Suppressor macrophage treated with lipopolysaccharide for 4 hours (primary cell): ENCODE data around the gene MYL1.

Experiments
- DNase-seq: peaks from one replicate; pipeline ENCODE4 v3.0.0-alpha.2; 2020

Gene MYL1

DNA sequence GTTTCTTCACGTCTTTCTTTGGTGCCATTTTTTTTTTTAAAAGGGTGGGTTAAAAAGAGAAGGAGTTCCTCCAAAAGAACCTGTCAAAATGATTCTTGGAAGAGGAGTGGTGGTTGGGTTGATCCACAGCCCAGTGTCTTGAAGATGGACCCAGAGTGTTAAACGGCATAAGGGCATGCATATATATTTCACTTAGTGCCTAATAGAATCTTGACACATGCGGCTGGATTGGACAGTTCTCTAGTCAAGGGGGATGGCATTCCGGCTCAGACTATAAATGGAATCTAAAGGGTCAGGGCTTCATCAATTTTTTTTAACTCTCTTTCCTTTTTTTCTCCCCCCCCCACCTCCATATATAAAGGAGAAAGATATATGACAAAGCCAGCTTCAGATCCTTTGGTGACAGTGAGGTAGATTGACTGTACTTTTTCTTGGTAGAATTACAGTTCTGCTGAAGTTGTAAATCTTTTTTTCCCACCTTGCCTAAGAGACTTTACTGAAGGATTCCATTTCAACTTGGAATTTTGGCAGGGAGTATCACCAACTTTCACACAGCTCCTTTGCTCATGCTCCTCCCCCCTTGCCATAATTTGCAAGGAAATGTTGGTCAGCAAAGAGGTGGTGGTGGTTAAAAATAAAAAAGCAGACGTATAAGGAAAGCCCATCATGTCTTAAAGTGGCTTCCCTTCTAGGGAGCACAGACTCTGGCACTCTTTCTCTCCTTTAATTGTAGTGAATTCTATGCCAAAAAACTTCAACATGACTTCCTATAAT is at the start of gene MYL1:
MYL1 (minus strand) TSS at position 160 of the 774 bp plus-strand sequence; CDS start at position 28, 132 bp downstream.
- no peak for DNase-seq

DNA sequence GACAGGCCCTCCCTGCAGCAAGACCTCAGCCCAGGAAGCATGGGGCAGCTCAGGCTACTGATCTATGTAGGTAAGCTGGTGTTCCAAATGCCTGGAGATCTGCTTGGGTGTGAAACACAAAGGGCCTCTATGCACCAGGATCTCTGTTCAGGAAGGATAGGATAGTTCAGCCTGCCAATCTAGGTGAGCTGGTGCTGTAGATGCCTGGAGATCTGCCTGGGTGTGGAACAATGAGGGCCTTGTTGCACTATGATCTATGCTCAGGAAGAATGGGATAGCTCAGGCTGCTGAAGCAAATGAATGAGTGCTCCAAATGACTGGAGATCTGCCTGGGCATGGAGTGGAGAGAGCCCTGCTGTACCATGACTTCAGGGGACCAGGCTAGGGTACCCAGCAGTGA is 48.9 kb upstream of the MYL1 start:
- DNase-seq: no peak

DNA sequence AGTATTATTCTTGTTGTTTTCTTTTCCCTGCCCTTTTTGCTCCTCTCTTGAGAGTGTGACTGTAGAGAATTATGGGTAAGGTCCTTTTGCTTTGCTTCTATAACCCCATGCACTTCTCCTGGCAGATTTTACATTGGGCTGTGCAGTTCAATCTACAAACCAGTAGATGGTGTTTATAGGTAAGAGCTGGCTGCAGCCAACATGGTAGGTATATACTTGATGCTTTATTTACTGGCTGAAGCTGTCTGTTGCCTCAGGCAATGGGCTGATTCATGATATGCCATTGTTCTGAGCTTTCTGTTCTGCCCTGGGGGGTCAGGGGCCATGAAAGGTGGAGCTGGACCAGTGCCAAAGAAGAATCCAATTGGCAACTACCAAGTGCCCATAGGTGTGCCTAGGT is 48.3 kb upstream of the MYL1 start:
- no peak for DNase-seq

DNA sequence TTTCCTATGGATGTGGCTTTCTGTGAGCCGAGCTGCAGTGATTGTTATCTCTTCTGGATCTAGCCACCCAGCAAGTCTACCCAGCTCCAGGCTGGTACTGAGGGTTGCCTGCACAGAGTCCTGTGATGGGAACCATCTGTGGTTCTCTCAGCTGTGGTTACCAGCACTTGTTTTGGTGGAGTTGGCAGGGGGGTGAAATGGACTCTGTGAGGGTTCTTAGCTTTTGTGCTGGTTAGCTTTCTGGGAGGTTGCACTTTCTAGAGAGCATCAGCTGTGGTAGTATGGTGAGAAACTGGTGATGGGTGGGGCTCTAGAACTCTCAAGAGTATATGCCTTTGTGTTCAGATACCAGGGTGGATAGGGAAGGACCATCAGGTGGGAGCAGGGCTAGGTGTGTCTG is 45.4 kb upstream of the MYL1 start:
- no peak for DNase-seq

DNA sequence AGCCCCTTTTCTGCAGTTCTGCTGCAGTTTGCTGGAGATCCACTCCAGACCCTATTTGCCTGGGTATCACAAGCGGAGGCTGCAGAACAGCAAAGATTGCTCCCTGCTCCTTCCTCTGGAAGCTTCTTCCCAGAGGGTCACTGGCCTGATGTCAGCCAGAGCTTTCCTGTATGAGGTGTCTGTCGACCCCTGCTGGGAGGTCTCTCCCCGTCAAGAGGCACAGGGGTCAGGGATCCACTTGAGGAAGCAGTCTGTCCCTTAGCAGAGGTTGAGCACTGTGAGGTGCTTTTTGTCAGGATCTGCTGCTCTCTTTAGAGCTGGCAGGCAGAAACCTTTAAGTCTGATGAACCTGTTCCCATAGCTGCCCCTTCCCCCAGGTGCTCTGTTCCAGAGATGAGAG is 42.0 kb upstream of the MYL1 start:
- no peak for DNase-seq

DNA sequence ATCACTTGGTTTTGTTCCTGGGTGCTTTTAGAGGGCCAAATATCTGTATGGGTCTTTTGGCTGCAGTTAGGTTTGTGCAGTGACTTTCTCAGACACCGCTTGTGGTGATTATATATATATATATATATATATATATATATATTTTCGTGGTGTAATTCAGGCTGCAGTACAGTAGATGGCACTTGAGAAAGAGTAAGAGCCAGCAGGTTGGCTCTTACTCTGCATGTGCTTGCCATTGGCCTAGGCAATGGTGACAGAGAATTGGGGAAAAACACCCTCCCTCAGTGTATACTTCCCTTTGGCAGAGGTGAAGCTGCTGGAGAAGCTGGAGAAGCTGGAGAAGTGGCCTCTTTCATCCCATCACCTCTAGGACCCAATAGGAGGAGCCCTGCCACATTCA is 22.2 kb upstream of the MYL1 start:
- no peak for DNase-seq

DNA sequence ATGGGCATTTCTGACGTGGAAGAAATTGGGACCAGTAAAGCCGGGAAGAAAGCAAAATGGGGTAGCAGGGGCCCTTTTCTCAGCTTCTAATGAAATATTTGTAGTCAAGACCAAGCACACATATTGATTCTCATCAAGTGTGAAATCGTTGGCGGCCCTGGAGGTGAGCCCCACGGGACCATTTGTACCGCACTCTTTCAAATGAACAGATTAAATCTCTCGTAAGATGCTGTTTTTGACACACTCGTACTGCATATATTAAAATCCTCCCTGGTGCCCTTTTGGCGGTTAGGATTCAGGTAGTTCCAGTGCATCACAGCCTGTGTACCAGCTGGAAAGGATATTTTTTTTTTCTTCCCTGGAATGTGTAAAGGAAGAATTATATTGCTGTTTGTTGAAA is 9.9 kb upstream of the MYL1 start:
- no peak for DNase-seq

DNA sequence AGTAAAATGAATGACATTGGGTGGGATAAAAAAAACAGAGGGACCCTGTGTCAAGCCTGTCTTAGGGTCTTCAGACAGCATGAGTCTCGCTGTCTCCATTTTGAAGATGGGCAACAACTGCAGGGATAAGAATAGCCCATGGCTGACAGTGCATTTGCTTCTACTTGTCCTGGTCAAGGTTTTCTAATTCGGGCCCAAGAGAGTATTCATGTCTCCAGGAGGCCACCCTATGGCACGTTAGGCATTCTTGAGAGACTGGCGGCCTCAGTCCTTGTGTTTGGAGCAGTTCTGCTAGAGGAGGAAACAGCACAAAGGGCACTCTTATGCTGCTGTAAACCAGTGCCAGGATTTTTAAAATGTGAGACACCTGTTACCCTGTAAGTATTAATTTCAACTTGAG is 9.5 kb upstream of the MYL1 start:
- no peak for DNase-seq

DNA sequence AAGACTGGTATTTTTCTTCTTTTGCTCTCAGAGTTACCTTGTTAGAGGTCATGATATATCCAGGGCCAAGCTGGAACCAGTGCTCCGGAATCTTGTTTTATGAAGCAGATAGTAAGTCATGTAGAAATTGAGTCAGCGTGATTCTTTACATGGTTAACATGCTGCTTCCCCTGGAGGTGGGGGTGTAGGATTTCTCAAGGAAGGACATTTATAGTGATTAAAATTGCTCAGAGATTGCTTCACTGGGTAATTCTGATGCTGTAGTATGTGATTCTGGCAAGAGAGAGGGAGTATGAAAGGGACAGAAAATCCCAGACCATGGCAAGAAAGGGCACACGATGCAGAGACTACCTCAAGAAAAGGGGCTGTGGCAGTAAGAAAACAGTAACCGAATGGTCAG is 8.0 kb upstream of the MYL1 start:
- DNase-seq: no peak

DNA sequence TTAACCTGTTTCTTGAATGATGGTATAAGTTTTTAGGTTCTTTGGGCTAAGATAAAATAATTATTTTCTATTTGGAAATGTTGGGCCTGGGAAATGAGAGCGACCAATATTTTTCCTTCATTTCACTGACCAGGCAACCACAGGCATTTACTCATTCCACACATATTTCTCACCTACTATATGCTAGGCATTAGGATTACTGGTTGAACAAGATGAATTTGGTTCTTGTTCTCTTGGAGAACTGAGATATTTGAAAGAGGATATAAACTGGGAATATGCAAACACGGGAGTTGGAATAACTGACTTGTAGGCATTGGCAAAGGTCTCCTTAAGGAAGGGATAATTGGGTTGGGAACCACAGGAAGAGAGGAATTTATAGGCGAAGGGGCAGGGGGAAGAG is 3.9 kb upstream of the MYL1 start:
- no peak for DNase-seq

DNA sequence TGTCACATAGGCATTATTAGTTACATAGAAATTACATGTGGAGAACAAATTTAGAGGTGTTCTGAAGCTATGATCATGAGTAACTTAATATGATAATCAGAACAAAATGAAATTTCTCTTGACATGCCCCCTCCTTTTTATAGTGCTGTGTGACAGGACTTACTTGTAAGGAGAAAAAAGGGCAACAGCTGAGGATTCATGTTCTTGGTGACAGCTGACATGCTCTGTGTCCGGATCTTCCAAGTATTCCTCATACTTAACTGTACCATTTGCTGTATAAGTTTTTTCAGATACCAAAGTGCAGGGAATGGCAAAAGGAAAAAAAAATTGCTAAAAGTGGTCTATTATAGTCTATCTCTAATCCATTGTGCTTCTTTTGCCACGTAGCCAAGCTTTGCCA is 3.5 kb upstream of the MYL1 start:
- DNase-seq: no peak

DNA sequence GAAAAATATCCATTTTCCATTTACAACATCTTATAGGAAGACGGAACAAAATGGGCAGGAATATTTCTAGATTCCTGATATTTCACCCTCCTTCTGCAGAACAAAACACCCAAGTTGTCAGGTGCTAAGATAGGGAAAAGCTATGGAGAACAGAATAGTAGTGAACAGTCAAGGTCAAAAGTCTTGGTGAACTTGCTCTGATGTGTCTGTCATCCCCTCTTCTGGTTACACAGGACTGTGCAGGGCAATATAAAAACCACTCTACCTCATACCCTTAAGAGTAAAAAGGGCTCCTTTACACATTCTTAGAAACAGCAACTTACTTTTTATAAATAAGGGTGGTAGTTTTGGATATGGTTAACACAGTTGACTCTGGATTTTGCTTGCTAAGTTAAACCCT is 4.4 kb downstream of the MYL1 start:
- DNase-seq: no peak

DNA sequence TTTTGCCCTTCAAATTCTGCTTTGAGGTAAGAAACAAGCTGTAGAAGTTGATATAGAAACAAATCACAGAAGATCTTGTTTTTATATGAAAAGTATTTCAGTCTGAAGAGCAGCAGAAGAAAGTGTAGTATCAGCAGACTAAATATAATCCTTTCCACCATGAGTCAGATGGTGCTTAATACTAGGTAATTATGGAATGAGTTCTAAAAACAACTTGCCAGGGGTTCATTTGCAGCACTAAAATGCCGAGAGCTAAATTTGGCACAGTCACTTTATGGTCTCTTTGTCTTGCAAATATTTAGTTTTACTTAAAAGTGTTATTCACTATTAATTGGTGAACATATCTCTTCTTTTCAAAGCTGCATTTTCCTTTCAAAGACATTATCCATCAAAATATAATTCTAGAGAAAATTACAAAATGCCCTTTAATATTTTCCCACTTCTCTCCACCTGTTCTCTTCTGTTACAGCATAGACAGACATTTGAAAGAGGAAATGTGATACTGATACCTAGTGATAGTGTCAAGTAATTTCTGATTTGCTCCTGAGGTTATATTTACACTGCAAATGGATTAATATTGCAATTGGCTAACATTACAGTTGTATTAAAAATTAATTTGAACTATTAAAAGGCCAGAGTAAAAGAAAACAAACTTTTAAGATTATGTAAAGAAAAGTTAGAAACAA is 5.3 kb downstream of the MYL1 start:
- no peak for DNase-seq

DNA sequence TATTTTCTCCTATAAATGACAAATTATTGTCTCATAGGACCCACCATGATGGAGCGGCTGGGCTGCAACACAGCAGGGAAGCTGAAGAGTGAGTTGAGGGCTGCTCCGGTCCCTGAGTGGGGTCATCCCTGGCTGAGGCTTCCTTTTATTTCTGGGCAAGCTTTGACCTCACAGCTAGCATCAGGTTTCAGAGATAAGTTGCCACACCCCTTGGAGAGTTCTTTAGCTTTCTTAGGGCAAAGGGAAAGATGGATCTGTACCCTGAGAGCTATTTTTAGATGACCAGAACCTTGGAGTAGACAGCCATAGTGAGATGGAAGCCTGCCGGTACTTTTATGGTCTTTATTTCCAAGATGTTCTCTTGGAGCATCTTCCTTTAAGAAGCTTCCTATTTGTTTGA is 11.5 kb downstream of the MYL1 start:
- DNase-seq: no peak

DNA sequence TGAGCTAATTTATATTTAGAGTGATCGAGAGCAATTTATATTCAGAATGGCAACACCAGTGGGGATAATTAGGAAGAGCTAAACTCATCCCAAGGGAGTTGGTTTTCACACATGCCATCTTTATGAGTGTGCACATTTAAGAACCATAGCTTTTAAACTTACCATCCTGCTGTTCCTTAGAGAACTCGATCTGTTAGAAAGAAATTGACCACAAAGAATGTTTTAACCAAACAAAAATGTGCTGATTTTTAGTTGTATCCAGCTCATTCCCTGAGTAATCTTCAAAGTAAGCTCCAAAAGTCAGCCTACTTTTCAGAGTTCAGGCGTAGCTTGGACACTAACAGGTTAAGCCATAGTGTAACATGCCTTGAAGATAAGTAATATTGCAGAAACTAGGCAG is 12.6 kb downstream of the MYL1 start:
- DNase-seq: no peak

DNA sequence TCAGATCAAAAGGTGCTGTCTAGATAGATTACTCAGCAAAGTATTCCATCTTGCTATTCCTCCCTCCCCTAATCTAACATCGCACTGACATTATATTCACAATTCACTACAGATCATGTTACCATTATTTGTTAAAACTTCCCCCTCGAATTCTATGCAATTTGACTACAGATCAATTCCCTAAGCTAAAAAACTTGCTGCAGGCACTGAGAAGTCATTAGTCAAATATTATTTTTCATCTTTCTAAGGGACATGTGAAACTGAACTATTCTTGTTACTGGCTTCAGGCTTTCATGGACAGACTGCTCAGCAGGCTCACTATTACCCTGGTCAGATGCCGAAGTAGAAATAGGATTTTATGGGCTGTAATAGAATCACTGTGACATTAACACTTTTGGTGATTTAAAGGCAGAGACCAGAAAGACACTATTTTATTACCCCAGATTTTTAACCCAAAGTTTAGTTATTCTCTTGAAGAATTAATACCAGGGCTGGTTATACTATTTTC is 15.1 kb downstream of the MYL1 start:
- DNase-seq: no peak

DNA sequence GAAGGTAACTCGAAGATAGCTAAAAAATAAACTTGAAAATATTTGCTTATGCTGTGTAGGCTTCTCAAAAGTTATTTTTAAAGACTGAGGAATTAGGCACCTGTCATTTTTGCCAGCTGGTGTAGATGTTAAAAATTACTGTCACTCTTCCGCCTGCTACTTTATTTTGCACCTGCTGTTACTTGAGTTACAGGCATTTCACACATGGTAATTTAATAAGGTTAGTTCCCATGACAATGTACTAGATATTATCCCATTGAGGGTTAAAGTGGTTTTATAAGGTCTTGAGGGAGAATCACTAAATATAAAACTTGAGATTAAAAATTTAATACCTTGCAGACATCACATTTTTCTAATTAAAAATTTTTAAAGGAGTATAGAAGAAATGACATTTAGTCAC is 26.6 kb downstream of the MYL1 start:
- no peak for DNase-seq

DNA sequence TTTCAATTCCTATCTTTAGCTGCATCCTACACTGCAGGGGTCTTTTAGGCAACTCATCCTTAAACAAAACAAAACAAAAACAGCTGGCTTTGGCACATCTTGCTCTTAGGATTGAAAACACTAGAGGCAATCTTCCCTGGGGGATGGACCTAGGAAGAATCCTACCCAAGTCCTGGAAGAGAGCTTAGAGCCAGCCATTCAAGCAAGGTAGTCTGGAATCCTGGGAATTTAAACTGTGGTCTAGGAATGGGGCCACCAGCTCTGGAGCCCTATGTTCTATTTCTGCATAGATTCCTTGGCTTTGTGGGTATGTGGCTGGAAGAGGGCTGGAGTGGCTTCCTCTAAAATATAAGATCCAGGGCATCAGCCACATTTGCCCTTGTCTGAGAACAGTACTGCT is 27.7 kb downstream of the MYL1 start:
- DNase-seq: no peak

DNA sequence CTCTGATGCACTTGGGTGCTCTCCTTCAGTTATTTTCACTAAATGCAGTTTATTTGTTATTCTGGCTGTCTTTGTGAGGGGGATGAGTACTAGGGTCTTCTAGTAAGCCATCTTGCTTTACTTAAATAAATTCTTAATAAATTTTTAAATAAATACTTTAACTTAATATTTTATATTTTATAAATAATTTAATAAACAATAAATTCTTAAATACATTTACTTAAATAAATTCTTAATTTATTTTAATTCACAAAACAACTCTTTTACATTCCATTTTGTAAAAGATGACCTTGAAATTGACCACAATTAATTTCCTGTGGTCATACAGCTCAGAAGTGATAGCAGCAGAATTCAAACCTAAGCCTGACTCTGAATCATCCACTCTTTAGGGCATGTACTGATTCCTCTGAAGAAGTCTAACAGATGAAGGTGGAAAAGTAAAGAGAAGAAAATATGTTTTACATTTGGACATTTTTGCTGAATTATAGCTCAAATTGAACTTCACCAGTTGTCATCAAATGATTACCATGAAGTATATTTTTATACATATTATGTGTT is 28.8 kb downstream of the MYL1 start:
- DNase-seq: no peak

DNA sequence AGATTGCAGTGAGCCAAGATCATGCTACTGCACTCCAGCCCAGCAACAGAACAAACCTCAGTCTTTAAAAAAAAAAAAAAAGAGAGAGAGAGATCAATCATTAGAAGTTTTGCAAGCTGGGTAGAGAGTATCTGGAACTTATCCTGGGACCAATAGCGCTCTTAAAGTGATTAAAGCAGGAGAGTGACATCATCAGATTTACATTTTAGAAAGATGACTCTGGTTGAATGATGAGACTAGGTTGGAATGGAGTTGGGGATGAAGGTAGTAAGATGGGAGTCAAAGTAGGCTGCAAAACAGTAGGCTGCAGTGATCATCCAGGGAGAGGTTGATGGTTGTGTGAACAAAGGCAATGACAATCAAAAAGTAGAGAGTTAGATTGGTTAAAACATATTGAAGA is 37.8 kb downstream of the MYL1 start:
- DNase-seq: no peak

DNA sequence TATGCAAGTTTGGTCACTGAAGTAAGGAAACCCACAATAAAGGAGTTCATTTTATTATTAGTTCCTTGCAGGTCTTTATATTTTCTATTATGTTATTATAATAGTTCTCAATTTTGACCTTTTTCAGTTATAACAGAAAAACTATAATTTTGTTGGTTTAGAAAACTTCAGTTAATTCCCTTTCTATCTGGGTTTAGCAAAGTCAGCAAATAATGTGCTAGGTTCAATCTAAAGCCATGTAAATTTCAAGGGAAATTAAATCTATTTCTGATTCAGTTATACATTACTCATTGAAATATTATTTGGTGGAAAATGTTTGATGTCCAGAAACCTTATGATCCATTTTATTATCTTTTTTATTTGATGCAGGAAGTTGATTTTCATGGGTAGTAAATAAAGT is 43.7 kb downstream of the MYL1 start:
- no peak for DNase-seq

DNA sequence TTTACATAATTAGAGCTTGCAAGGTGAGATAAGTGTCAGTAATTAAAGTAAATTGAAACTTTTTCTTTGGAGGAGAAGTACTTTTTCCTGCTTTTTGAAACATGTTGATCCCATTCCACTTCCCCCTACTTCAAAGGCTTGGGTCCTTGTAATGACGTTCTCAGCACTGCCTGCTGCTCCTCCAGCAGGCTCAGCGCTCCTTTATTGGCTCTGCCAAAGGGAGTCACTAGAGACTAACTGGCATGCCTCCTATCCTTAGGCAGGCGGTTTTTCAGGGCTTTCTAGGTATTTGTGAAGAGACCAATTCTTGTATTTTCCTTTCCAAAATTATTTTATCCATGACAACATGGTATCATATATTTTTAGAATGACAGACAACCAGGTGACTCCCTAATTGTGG is 45.8 kb downstream of the MYL1 start:
- DNase-seq: no peak

DNA sequence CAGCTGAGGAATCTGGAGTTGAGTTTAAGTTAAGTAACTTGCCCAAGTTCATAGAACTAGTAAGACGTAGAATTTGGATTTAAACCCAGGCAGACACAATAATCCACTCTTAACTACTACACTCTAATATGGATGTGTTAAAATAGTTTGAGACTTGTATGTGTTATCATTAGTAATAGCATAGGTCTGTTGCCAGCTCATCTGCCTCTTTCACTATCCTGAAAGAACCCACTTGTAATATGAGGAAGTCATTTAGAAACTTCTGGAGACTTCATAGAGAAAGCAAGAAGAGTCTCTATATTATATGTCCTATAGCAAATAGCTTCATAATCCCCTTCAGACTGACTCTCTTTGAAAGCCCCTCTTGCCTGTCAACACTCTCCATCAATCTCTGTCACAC is 46.7 kb downstream of the MYL1 start:
- peak; percentile 3 for DNase-seq

DNA sequence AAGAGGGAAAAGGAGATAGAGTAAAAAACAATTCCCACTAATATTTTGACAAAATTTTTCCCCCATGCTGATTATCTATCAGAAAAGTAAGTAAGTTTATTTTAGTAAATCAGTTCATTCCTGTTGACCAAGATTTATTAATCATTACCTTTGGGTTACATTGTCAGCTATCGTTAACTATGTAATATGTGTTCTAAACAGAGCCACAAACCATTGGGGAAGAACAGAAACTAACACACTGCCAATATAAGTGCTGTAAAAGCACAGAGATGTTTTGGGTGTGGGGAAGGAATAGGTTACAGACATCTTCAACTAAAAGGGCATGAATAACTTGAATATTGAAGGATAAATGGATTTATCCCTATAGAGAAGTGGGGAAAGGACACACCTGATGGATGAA is 47.3 kb downstream of the MYL1 start:
- no peak for DNase-seq
